ENCODE results near the gene PSMA6.
"Not testable (repeated sequence)": the region's sequence is repeated elsewhere in the genome, so short reads cannot be mapped to it uniquely, and the experiment has no call there.

PSMA6 gene

DNA sequence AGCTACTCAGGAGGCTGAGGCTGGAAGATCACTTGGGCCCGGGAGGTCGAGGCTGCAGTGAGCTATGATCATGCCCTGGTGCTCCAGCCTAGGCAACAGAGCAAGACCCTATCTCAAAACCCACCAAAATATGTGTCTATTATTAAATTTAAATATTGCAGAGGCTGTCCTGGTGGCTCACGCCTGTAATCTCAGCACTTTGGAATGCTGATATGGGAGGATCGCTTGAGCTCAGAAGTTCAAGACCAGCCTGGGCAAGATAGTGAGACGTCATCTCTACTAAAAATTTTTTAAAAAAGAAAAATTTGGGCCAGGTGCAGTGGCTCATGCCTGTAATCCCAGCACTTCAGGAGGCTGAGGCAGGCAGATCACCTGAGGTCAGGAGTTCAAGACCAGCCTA is 13.9 kb downstream of the PSMA6 start:
- DNase-seq (ENCODE audit: extremely low spot score, insufficient read length, low read depth) (no peak), FAIRE-seq (no peak)

DNA sequence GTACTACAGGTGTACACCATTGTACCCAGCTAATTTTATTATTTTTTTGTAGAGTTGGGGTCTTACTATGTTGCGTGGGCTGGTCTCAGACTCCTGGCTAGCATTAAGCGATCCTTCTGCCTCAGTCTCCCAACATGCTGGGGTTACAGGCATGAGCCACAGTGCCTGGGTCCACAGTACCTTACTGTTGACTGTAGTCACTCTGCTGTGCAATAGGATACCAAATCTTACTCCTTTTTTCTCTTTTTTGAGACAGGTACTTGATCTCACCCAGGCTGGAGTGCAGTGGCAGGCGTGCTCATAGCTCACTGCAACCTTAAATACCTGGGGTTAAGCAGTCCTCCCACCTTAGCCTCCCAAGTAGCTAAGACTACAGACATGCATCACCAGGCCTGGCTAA is 25.6 kb downstream of the PSMA6 start:
- FAIRE-seq (no peak), DNase-seq (ENCODE audit: extremely low spot score, insufficient read length, low read depth) (no peak)

DNA sequence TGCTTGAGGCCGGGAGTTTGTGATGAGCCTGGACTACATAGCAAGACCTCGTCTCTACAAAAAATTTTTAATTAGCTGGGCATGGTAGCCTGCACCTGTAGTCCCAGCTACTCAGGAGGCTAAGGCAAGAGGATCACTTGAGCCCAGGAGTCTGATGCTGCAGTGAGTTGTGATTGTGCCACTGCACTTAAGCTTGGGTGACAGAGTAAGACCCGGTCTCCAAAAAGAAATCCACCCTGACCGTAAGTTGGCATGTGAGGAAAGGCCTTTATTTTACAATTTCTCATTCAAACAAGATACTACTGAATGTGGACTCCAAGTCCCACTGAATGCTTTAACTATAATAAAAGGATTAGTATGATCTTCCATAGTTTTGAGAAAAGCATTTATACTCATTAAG is 27.3 kb downstream of the PSMA6 start:
- FAIRE-seq, result no peak

DNA sequence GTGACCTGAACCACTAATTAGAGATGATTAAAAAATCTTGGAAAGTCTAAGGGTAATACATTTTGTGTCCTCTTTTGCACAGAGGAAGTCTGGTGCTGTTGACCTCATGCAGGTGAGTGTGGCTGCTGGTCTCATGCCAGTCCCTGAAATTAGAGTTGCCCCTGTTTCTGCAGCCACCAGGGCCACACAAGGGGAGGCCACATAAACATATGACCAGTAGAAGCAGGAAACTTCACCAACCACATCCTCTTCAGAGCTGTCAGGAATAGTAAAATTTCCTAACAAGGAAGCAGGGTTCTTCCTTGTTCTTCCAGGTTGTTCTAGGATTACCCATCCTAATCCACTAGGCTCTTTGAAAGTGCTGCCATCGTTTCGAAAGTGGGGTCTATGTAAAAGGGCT is 28.3 kb downstream of the PSMA6 start:
- DNase-seq (ENCODE audit: extremely low spot score, insufficient read length, low read depth) (no peak), FAIRE-seq (no peak)

More for the DNA sequence above, 27.3 kb downstream of the PSMA6 start:
- no peak for DNase-seq (ENCODE audit: extremely low spot score, insufficient read length, low read depth)

DNA sequence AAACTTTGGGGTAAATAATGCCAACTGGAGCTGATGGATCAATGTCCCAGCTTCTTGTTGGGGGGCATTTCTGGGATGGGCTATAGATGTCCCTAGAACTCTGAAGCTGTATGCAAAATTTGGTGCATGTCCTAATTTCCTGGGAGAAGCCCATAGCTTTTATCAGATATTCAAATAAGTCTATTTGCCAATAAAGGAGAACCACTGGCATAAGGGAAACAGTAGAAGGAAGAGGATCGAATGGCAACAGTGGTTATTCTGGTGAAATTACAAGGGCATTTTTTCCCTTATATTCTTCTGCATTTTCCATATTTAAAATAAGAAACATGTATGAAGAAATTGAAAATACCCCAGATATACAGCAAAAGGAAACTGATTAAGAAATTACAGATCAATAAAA is 34.2 kb downstream of the PSMA6 start:
- DNase-seq (ENCODE audit: extremely low spot score, insufficient read length, low read depth), result no peak
- FAIRE-seq, result no peak

DNA sequence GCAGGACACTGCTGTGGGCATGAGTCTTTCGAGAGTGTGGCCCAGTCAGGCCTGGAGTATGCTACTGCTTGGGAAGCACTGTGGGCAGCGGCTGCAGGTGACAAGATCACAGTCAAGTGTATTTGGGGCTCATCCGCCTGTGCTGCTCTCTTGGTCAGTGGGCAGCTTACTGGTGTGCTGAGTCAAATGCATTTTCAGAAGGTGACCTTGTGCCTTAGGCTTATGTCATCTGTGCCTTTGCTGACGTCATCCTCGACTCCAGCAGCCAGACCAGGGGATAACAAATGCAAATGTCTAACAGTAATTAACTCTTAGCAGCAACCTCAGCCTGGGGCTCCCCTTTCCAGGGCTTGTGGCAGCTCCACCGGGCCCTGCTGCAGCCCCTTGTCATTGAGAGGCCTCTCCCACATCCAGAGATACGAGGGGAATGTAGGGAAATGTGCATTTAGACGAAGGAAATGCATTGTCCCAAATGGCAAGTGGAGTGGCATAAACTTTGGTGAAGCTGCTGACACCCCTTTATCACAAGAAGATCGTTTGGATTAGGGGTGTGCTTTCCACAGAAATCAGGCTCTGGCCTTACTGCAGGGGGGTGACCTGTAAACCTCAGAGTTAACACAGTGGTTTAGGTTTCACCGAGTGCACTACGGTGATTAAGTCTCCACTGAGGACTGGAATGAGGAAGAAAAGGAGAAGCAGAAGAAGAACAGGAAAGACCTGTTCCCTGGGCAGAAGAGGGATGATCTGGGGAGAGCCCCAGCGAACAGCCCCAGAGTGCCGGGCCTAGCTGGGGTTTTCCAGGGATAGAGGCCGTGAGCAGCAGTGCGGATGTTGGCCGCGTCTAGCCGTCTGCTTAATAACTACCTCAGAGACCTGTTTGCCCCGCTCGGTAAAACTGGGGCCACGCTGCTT is 39.7 kb downstream of the PSMA6 start:
- FAIRE-seq (no peak), DNase-seq (ENCODE audit: extremely low spot score, insufficient read length, low read depth) (no peak)

DNA sequence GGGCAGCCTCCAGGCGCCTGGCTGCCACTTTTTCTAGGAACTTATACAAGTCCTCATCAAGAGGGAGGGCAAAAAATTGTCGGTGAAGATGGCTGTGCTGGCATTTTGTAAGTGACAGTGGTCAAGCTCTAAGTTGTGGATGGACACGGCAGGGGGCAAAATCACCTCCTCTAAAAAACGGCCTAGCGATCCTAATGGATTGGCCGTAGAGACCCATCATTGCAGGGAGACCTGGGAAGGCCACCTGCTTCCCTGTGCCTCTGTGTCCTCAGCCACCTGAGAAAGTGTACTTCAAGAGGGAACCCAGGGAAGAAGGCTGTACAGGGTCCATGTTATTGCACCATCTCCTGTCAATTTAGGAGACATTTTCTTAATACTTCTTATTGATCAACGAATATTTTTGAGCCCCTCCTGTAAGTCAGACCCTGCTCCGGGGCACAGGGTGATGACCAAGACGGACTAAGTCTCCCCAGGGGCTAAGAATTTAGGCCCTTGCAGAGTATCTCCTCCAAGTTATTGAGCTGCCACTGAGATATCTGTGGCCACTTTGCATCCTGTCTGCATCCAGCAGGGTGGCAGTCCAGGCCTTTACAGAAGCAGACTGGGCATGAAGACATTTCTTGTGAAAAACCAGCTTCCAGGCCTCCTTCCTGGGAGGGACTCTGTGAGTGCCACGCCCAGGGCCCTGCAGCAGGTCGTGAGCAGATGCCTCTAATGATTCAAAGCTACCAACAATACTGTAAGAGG is 40.5 kb downstream of the PSMA6 start:
- FAIRE-seq (no peak), DNase-seq (ENCODE audit: extremely low spot score, insufficient read length, low read depth) (no peak)

DNA sequence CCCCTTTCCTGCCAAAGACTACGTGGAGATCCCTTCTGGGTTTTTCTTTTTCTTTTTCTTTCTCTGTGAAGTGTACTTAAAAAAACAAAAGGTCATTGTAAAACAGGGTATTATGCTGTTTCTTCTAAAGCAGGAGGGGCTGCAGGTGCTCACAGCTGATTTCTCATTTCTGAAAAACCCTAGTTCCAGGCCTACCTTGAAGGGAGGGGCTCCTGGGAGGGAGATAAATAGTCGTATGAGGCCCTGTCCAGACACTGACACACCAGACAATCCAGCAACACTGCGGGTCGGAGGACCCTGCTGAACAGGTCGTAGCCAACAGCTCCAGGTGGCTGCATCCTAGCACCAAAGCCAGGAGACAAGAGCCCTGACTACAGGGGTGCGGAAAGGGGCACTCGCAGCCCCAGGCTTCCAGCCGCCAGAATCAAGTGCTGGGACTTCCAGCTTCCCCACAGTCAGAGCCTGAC is 41.1 kb downstream of the PSMA6 start:
- DNase-seq (ENCODE audit: extremely low spot score, insufficient read length, low read depth) (no peak), FAIRE-seq (no peak)

DNA sequence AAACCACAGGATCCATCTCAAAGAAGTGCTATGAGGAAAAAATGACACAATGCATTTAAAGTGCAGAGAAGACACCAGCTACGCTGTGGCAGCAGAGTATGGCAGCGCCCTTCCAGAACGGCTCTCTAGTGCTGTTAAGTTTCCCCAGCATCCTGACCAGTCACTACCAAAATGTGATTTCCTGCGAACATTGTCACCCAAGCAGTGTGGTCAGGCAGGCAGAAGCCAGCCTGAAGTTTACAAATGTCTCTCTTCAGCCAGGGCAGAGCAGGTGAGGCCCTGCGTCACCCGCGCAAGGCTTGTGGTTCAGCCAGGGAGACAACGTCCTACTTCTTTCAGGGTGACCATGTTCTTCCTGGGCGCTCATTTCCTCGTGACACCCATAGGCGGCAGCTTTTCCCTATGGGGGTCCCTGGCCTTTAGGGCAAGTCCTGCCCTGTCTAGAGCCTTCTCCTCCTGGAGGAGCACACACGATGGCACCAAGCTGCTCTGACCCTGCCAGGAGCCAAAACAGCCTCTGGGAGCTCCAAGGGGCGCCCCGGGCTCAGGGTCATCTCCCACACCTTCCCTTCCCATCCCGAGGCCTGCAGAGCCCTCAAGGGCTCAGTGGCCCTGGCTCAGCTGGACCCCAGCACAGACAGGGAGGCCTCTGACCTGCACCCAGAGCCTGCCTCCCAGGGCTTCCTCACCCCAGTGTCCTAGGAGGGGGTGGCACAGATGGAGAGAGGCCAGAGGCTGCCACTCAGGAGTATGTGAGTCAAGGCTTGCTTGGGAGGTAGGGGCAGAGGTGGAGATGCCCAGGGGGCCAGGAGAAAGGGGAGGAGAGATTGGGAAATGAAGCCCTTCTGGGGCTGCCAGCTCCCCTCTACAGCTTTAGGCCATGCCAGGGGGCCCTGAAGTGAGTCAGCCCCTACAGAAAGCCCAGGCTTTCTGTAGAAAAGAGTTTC is 41.9 kb downstream of the PSMA6 start:
- no peak for FAIRE-seq
- no peak for DNase-seq (ENCODE audit: extremely low spot score, insufficient read length, low read depth)

DNA sequence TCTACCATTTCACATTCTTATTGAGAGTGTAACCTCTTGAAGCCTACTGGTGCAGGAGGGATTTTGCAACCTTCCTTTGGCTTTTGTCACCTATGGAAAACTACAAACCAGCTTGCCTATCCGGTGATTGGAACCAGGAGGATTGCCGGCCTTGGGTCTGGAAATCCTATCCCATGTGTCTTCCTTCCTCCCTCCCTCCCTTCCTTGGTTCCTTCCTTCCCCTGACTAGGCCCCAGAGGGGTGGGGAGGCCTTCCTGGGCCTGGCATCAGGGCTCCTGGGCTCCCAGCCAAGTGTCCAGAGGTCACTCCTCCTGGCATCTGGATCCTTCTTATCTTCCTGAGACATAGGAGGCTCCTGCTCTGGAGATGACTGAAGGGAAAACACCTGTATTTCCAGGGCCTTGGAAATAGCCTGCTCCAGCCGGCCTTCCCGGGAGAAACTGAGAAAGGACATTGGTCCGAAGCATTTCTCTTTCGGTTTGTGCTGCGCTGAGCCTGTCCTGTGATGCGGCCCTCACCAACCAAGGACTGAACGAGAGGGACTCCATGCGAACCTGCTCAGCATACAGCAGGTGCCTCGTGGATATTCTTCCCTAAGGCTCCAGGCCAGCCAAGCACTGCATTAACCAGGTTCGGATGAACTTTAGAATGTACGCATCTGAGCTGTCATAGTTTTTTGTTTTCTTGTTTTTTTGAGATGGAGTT is 43.4 kb downstream of the PSMA6 start:
- DNase-seq (ENCODE audit: extremely low spot score, insufficient read length, low read depth) (no peak), FAIRE-seq (no peak)

DNA sequence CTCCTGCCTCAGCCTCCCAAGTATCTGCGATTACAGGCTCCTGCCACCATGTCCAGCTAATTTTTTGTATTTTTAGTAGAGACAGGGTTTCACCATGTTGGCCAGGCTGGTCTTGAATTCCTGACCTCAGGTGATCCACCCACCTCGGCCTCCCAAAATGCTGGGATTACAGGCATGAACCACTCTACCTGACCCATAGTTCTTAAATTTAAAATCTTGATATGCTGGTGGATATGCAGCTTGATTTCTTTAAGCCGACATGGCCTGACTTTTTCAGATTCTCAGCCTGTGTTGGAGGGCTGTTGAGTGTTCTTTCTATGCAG is 44.0 kb downstream of the PSMA6 start:
- DNase-seq (ENCODE audit: extremely low spot score, insufficient read length, low read depth); FAIRE-seq: not testable (repeated sequence)

DNA sequence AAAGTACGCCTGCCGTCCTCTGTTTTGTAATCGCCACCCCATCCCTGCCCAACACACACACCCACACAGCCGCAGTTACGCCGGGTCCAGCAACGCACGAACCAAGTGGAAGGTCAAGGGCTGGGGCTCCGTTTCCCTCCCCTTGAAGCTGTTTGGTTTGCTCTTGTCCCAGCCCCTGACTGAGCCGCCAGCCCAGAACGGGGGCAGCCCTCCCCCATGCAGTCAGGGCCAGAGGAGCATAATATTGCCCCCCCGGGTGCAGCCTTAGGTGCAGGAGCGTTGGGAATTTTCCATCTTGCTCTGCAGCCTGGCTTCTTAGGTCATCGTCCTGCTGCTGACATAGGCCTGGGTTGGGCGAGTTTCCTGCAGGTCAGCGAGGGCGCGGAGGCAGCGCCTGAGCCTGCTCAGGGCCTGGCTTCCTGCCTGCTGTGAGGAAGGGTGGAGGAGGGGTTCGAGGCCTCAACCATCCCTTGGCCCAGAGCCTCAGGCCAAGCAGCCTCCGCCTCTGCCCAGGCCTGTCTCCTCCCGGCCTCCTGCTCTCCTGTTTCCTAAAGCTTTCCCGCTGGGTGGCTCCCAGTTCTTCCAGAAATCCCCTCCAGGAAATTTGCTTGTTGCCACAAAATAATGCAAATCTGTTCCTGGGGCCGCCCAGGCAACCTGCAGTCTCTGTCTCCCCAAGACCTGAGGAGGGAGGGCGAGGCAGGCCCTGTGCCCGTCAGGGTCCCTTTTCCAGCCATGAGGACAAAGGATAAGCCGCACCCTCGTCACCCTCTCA is 44.5 kb downstream of the PSMA6 start:
- no peak for DNase-seq (ENCODE audit: extremely low spot score, insufficient read length, low read depth)
- no peak for FAIRE-seq

DNA sequence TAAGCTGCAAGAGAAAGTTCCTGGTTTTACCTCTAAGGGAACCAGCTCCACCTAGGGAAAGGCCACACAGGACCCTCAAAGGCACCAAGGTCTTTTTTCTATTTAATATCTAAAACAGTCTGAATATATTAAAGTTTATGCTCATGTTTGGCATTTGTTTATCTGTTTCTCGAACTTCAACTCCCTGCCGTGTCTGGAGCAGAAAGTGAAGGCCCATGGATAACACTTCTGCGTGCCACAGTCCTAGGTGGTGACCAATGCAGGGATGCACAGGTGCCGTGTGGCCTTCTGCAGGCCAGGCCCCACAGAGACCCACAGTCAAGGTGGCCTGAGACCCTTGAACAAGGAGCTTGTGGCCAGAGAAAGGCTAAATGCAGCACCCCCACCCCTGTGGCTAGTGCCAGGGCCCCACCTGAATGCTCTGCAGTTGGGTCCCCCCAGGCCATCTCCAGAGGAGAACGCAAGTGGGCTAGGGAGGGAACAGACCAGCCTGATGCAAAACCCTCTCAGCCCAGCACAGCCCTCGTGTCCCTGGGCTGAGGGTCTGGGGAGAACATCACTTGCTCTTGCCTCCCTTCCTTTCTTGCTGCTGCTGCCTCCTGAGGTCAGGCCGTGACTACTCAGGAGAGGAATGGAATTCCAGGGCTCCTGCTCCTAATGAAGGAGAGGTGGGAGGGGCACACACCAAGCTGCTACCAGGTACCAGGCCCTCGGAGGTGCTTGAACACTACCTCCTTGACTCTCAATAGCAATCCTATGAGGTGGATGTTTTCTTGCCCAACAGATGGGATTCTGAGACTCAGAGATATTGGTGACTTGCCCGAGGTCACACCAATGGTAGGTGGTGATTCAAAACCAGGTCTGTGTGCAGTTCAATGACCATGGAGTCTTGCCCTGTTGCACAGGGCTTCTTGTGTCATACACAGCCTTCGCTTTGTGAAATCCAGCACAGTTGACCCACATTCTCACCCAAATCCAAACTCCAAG is 45.4 kb downstream of the PSMA6 start:
- FAIRE-seq, result no peak

DNA sequence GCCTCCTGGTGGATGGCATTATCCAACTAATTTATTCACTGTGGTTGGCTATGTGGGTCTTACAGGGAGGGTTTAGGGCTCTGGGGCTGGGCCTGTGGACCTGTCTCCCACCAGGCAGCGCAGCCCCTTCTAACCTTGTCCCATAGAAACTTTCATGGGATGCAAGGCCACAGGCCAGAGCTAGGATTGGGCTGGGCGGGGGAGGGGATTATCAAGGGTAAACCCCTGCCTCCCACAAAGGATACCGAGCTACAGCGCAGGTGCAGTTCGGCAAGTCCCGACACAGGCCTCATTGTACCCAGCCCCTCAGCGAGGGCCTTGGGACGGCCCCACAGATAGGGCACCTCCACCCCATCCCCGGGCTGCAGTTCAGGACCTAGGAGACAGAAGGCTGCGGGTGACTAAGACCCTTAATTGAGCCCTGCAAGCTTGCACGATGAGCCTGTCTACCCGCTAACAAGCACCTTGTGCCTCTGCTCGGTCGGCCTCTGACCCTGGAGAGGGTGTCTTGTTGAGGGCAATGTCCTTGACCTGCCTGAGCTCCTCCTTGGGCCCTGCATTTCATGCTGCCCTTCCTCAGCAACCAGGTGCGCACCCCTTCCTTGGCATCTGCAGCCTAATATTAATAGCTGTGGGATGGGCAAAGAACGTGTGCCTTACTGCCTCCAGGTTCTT is 46.7 kb downstream of the PSMA6 start:
- DNase-seq (ENCODE audit: extremely low spot score, insufficient read length, low read depth) (no peak), FAIRE-seq (no peak)

More for the DNA sequence above, 45.4 kb downstream of the PSMA6 start:
- DNase-seq (ENCODE audit: extremely low spot score, insufficient read length, low read depth), result no peak

DNA sequence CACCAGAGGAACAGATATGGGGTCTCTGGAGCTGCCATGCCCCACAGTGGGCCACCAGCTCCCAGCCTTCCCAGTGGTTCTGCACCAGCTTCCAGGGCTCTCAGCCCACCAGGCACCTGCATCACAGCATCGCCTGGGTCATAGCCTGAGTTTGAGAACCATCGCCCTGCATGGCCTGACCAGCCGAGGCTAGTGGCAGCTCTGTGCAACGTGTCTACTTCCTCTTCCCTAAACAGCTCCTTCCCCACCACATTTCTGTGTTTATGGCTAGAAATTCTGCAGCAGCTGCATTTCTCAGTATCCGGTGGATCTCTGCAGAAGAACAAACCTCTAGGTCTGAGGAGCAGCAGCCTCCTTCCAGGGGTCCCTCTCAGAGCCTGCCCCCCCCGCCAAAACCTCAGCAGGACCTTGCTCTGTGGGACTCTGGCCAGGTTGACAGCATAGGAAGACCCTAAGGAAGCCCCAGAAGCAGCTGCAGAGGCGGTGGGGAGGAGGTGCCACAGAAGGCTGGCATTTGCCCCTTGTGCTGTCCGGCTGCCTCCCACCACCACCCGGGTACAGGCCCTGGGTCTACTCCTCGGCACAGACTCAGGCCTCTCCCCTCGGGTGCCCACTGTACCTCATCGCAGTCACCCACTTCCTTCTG is 47.7 kb downstream of the PSMA6 start:
- DNase-seq (ENCODE audit: extremely low spot score, insufficient read length, low read depth) (no peak), FAIRE-seq (no peak)

DNA sequence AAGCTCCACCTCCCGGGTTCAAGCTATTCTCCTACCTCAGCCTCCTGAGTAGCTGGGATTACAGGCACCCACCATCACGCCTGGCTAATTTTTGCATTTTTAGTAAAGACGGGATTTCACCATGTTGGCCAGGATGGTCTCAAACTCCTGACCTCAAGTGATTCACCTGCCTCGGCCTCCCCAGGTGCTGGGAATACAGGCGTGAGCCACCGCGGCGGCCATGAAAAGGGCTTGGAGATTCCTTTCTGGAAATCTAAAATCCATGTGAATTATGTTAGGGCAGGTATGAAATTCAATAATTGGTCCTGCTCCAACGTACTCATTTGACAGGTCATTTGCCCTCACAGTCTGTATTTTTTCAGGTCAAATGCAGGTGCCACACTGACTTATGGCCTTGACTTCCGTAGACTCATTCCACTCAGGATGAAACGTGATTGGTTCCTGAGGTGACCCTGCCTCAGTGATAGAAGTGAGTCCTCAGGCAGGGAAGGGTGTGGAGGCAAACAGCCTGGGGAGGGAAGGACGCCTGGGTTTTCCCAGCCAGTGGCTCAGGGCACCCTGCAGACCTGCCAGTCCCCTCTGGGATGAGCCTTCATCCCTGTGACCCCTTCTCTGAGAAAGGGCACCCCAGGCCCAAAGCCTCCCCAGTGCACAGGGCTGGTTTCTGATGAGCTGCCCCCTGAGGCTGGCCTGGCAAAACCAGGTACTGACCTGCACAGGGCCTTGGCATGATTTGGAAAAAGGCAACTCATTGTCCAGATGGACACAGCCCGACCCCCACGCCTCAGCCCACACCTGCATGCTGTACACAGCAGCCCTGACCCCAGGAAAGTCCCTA is 48.7 kb downstream of the PSMA6 start:
- FAIRE-seq, result no peak
- DNase-seq (ENCODE audit: extremely low spot score, insufficient read length, low read depth), result no peak

Data from GM18507 (cell line).